Activated T-cell treated with anti-CD3 and anti-CD28 coated beads, Interleukin-2, amount 50 U/mL, for 24 hours (primary cell): ENCODE results near the gene SLC19A1.

Experiments
- DNase-seq: peaks from one replicate; pipeline ENCODE4 v3.0.0-alpha.2; 2020
- H3K27ac Mint-ChIP-seq: 2 replicates; pipeline ENCODE4 v1.8.0; 2020; ENCODE audit warnings: mild to moderate bottlenecking, mixed read lengths
- H3K27me3 Mint-ChIP-seq: 2 replicates; pipeline ENCODE4 v1.8.0; 2020; ENCODE audit warnings: mixed read lengths
- H3K36me3 Mint-ChIP-seq: 2 replicates; pipeline ENCODE4 v1.8.0; 2020; ENCODE audit warnings: low read depth, mixed read lengths
- H3K4me1 Mint-ChIP-seq: 2 replicates; pipeline ENCODE4 v1.8.0; 2020; ENCODE audit warnings: low read depth, mixed read lengths
- H3K4me3 Mint-ChIP-seq: 2 replicates; pipeline ENCODE4 v1.8.0; 2020; ENCODE audit warnings: mild to moderate bottlenecking, moderate library complexity, mixed read lengths
- H3K9me3 Mint-ChIP-seq: 2 replicates; pipeline ENCODE4 v1.8.0; 2020; ENCODE audit warnings: mixed read lengths

SLC19A1 gene

GRCh38 chr21:45547545-45547900 lies 5.3 kb upstream of the SLC19A1 start:
- Mint-ChIP-seq H3K36me3 (no peaks in the 10 kb centered on the region), H3K4me3 (no peak overlapping the region), H3K4me1 (peaks cover 33% of the 10 kb centered on the region), H3K27me3 (no peaks in the 10 kb centered on the region), H3K9me3 (no peaks in the 10 kb centered on the region), H3K27ac (no peak overlapping the region)
- peak; percentile 15 for DNase-seq

- H3K36me3 Mint-ChIP-seq: no peaks in the 10 kb centered on the region
- DNase-seq: no peak
- peaks cover 28% of the 10 kb centered on the region for H3K4me1 Mint-ChIP-seq
- H3K27ac Mint-ChIP-seq: no peak overlapping the region
- no peaks in the 10 kb centered on the region for H3K27me3 Mint-ChIP-seq
- no peak overlapping the region for H3K4me3 Mint-ChIP-seq
- H3K9me3 Mint-ChIP-seq: no peaks in the 10 kb centered on the region
Observed at GRCh38 chr21:45546636-45547544, 4.7 kb upstream of the SLC19A1 start.

GRCh38 chr21:45545691-45546531 lies 3.7 kb upstream of the SLC19A1 start:
- no peaks in the 10 kb centered on the region for H3K27me3 Mint-ChIP-seq
- DNase-seq: no peak
- H3K27ac Mint-ChIP-seq: no peak overlapping the region
- no peak overlapping the region for H3K4me3 Mint-ChIP-seq
- no peaks in the 10 kb centered on the region for H3K9me3 Mint-ChIP-seq
- peaks cover 8% of the 10 kb centered on the region for H3K36me3 Mint-ChIP-seq
- peaks cover 22% of the 10 kb centered on the region for H3K4me1 Mint-ChIP-seq

GRCh38 chr21:45545236-45545570 lies 3.0 kb upstream of the SLC19A1 start:
- no peak for DNase-seq
- H3K36me3 Mint-ChIP-seq: peaks cover 15% of the 10 kb centered on the region
- no peaks in the 10 kb centered on the region for H3K27me3 Mint-ChIP-seq
- H3K4me3 Mint-ChIP-seq: no peak overlapping the region
- peaks cover 23% of the 10 kb centered on the region for H3K4me1 Mint-ChIP-seq
- H3K27ac Mint-ChIP-seq: no peak overlapping the region
- no peaks in the 10 kb centered on the region for H3K9me3 Mint-ChIP-seq

GRCh38 chr21:45544449-45545235 lies 2.4 kb upstream of the SLC19A1 start:
- Mint-ChIP-seq H3K4me3 (no peak overlapping the region), H3K27me3 (no peaks in the 10 kb centered on the region), H3K36me3 (peaks cover 20% of the 10 kb centered on the region), H3K9me3 (no peaks in the 10 kb centered on the region), H3K4me1 (peaks cover 24% of the 10 kb centered on the region), H3K27ac (no peak overlapping the region)
- peak; percentile 33 for DNase-seq

- no peak for DNase-seq
- Mint-ChIP-seq H3K36me3 (peaks cover 28% of the 10 kb centered on the region), H3K27ac (peak overlapping the region; percentile 63), H3K9me3 (no peaks in the 10 kb centered on the region), H3K4me3 (peak overlapping the region; percentile 61), H3K27me3 (no peaks in the 10 kb centered on the region), H3K4me1 (peaks cover 23% of the 10 kb centered on the region)
Observed at GRCh38 chr21:45543710-45544448, 1.6 kb upstream of the SLC19A1 start.

GRCh38 chr21:45543371-45543709 lies 1.1 kb upstream of the SLC19A1 start:
- H3K27me3 Mint-ChIP-seq: no peaks in the 10 kb centered on the region
- H3K36me3 Mint-ChIP-seq: peaks cover 29% of the 10 kb centered on the region
- peak overlapping the region; percentile 63 for H3K27ac Mint-ChIP-seq
- H3K4me3 Mint-ChIP-seq: peak overlapping the region; percentile 61
- H3K4me1 Mint-ChIP-seq: peaks cover 22% of the 10 kb centered on the region
- DNase-seq: no peak
- no peaks in the 10 kb centered on the region for H3K9me3 Mint-ChIP-seq

GRCh38 chr21:45542667-45543370 lies 579 bp upstream of the SLC19A1 start:
- peak; percentile 63 for DNase-seq
- Mint-ChIP-seq H3K9me3 (no peaks in the 10 kb centered on the region), H3K36me3 (peaks cover 31% of the 10 kb centered on the region), H3K4me3 (peak overlapping the region; percentile 61), H3K4me1 (peaks cover 25% of the 10 kb centered on the region), H3K27me3 (no peaks in the 10 kb centered on the region), H3K27ac (peak overlapping the region; percentile 40)

GRCh38 chr21:45541221-45542039 lies 810 bp downstream of the SLC19A1 start:
- Mint-ChIP-seq H3K27me3 (no peaks in the 10 kb centered on the region), H3K9me3 (no peaks in the 10 kb centered on the region), H3K36me3 (peaks cover 42% of the 10 kb centered on the region), H3K4me3 (peak overlapping the region; percentile 86), H3K4me1 (peaks cover 25% of the 10 kb centered on the region), H3K27ac (peak overlapping the region; percentile 84)
- DNase-seq: peak; percentile 87

- Mint-ChIP-seq H3K9me3 (no peaks in the 10 kb centered on the region), H3K4me1 (peaks cover 28% of the 10 kb centered on the region), H3K27ac (peak overlapping the region; percentile 84), H3K27me3 (no peaks in the 10 kb centered on the region), H3K36me3 (peaks cover 50% of the 10 kb centered on the region), H3K4me3 (peak overlapping the region; percentile 86)
- DNase-seq: no peak
Observed at GRCh38 chr21:45540601-45540970, 1.7 kb downstream of the SLC19A1 start.

- peaks cover 32% of the 10 kb centered on the region for H3K4me1 Mint-ChIP-seq
- H3K4me3 Mint-ChIP-seq: peak overlapping the region; percentile 86
- peak; percentile 31 for DNase-seq
- H3K27me3 Mint-ChIP-seq: no peaks in the 10 kb centered on the region
- peaks cover 56% of the 10 kb centered on the region for H3K36me3 Mint-ChIP-seq
- H3K9me3 Mint-ChIP-seq: no peaks in the 10 kb centered on the region
- peak overlapping the region; percentile 84 for H3K27ac Mint-ChIP-seq
Observed at GRCh38 chr21:45539796-45540600, 2.2 kb downstream of the SLC19A1 start.

GRCh38 chr21:45539046-45539795 lies 3.0 kb downstream of the SLC19A1 start:
- H3K9me3 Mint-ChIP-seq: no peaks in the 10 kb centered on the region
- no peak for DNase-seq
- H3K4me1 Mint-ChIP-seq: peaks cover 39% of the 10 kb centered on the region
- peaks cover 63% of the 10 kb centered on the region for H3K36me3 Mint-ChIP-seq
- no peaks in the 10 kb centered on the region for H3K27me3 Mint-ChIP-seq
- peak overlapping the region; percentile 75 for H3K27ac Mint-ChIP-seq
- peak overlapping the region; percentile 86 for H3K4me3 Mint-ChIP-seq
